ENCODE data around the gene CSKMT. TPM values are rescaled to one million over a fixed set of nuclear protein-coding genes. Genes with fewer than 3 reads are reported as not detected.

CSKMT gene
- total RNA-seq, 2 donors from 2014 or later = 6.6 to 10.0 TPM

GRCh38 chr11:62712276-62712812, 47.2 kb downstream of the CSKMT start:
- no peak for DNase-seq
- intact Hi-C loops (cut with DNase I) = no loop called here
- no peak for ATAC-seq

- intact Hi-C loops (cut with DNase I) = no loop called here
- ATAC-seq (no peak), DNase-seq (no peak)
Observed at GRCh38 chr11:62712861-62713260, 47.7 kb downstream of the CSKMT start.

GRCh38 chr11:62713343-62713742, 48.2 kb downstream of the CSKMT start:
- DNase-seq (no peak), ATAC-seq (peak in 1 of 2 donors; percentile 4)
- intact Hi-C loops (cut with DNase I) = no loop called here

GRCh38 chr11:62715150-62716130, 50.3 kb downstream of the CSKMT start:
- DNase-seq = no peak
- intact Hi-C loops (cut with DNase I) = no loop called here

GRCh38 chr11:62716206-62716605, 51.1 kb downstream of the CSKMT start:
- DNase-seq (no peak), ATAC-seq (no peak)
- intact Hi-C loops (cut with DNase I) = no loop called here

More at GRCh38 chr11:62715150-62716130, 50.3 kb downstream of the CSKMT start:
- no peak for ATAC-seq

- ATAC-seq (no peak), DNase-seq (no peak)
- intact Hi-C loops (cut with DNase I) = no loop called here
Observed at GRCh38 chr11:62716816-62717215, 51.7 kb downstream of the CSKMT start.

Other genes with a start within 250 kb of the CSKMT start
- gene SCGB1A1, start 246.3 kb upstream of the CSKMT start, total RNA-seq = not detected
- 100 to 1,000 TPM; 329 to 404 TPM for gene AHNAK, start 118.5 kb upstream of the CSKMT start, total RNA-seq
- gene EEF1G, start 91.4 kb upstream of the CSKMT start, total RNA-seq = 100 to 1,000 TPM; 833 to 894 TPM
- gene TUT1, start 73.8 kb upstream of the CSKMT start, total RNA-seq = 10 to 100 TPM in 1 of 2 donors, 1 to 10 TPM in 1; 9.6 to 11.5 TPM
- 10 to 100 TPM; 38.1 to 60.6 TPM for gene MTA2, start 63.4 kb upstream of the CSKMT start, total RNA-seq
- 10 to 100 TPM; 29.1 to 46.8 TPM for gene EML3, start 52.5 kb upstream of the CSKMT start, total RNA-seq
- gene ROM1, start 52.1 kb upstream of the CSKMT start, total RNA-seq = 1 to 10 TPM; 3.7 to 3.8 TPM
- 10 to 100 TPM; 20.5 to 22.4 TPM for gene B3GAT3, start 43.3 kb upstream of the CSKMT start, total RNA-seq
- 100 to 1,000 TPM; 130 to 136 TPM for gene GANAB, start 18.7 kb upstream of the CSKMT start, total RNA-seq
- 10 to 100 TPM; 11.0 to 13.8 TPM for gene INTS5, start 12.0 kb upstream of the CSKMT start, total RNA-seq
- gene C11orf98, start 102 bp upstream of the CSKMT start, total RNA-seq = 10 to 100 TPM; 33.9 to 41.1 TPM
- gene UQCC3, start 6.4 kb downstream of the CSKMT start, total RNA-seq = 1 to 10 TPM; 6.2 to 7.0 TPM
- gene LBHD1, start 7.0 kb downstream of the CSKMT start, total RNA-seq = 1 to 10 TPM; 4.0 to 4.1 TPM
- 10 to 100 TPM; 70.7 to 71.8 TPM for gene UBXN1, start 13.8 kb downstream of the CSKMT start, total RNA-seq
- 1 to 10 TPM; 6.1 to 7.3 TPM for gene LRRN4CL, start 24.2 kb downstream of the CSKMT start, total RNA-seq
- gene BSCL2, start 42.1 kb downstream of the CSKMT start, total RNA-seq = 10 to 100 TPM; 16.8 to 26.7 TPM
- not detected for gene GNG3, start 42.4 kb downstream of the CSKMT start, total RNA-seq
- gene HNRNPUL2, start 62.1 kb downstream of the CSKMT start, total RNA-seq = 10 to 100 TPM; 31.0 to 36.2 TPM
- 10 to 100 TPM; 14.0 to 15.9 TPM for gene TTC9C, start 63.2 kb downstream of the CSKMT start, total RNA-seq
- 10 to 100 TPM in 1 of 2 donors, 1 to 10 TPM in 1; 7.2 to 10.5 TPM for gene ZBTB3, start 88.8 kb downstream of the CSKMT start, total RNA-seq
- 10 to 100 TPM; 32.0 to 39.9 TPM for gene POLR2G, start 96.3 kb downstream of the CSKMT start, total RNA-seq
- gene TAF6L, start 106.1 kb downstream of the CSKMT start, total RNA-seq = 10 to 100 TPM in 1 of 2 donors, 1 to 10 TPM in 1; 8.1 to 11.0 TPM
- 10 to 100 TPM; 20.6 to 22.4 TPM for gene TMEM179B, start 122.1 kb downstream of the CSKMT start, total RNA-seq
- gene TMEM223, start 126.7 kb downstream of the CSKMT start, total RNA-seq = 10 to 100 TPM; 12.0 to 17.6 TPM
- 10 to 100 TPM; 40.5 to 45.6 TPM for gene NXF1, start 140.1 kb downstream of the CSKMT start, total RNA-seq
- gene STX5, start 166.7 kb downstream of the CSKMT start, total RNA-seq = 10 to 100 TPM; 22.1 to 23.2 TPM
- not detected for gene TEX54, start 167.5 kb downstream of the CSKMT start, total RNA-seq
- 10 to 100 TPM; 24.6 to 32.2 TPM for gene WDR74, start 174.3 kb downstream of the CSKMT start, total RNA-seq
- 10 to 100 TPM; 45.2 to 91.2 TPM for gene SLC3A2, start 215.6 kb downstream of the CSKMT start, total RNA-seq

Data from left cardiac atrium (tissue), 4 donors.